GM10248 (cell line): ENCODE results near the gene TMEM121.

Experiments
- CTCF ChIA-PET: fragments of 300-600 bp; sonication (Branson Sonifier 250); formaldehyde crosslinking; extraction: SDS; loops from one replicate; lab custom pipeline; 2021; ENCODE audit warnings: antibody characterized with exemption; lab: Yijun Ruan, JAX
- POLR2A ChIA-PET: fragments of 350-650 bp; sonication (Branson Sonifier 250); formaldehyde crosslinking; extraction: SDS; loops from one replicate; lab custom pipeline; 2020; ENCODE audit warnings: antibody characterized with exemption; lab: Yijun Ruan, JAX
- DNase-seq: peaks from one replicate; pipeline ENCODE4 v3.0.0; 2012; ENCODE audit errors: extremely low spot score
- CTCF ChIP-seq: IDR thresholded peaks from 2 replicates; pipeline ENCODE4 v1.5.1; 2012; ENCODE audit warnings: mild to moderate bottlenecking, low read depth; ENCODE audit errors: extremely low read depth, missing control alignments, control extremely low read depth

Gene TMEM121

GRCh38 chr14:105531088-105531893 is 4.9 kb downstream of the TMEM121 start:
- DNase-seq: no peak
- no peak for TF ChIP-seq CTCF
- ChIA-PET POLR2A (no interaction called here), CTCF (interaction anchor here (0.8 to 9.4 kb wide), 8 partner anchors 19 to 886 kb away, joined by 3 to 58 read pairs (median 4); no protein-coding TSS in a partner anchor)

DNA sequence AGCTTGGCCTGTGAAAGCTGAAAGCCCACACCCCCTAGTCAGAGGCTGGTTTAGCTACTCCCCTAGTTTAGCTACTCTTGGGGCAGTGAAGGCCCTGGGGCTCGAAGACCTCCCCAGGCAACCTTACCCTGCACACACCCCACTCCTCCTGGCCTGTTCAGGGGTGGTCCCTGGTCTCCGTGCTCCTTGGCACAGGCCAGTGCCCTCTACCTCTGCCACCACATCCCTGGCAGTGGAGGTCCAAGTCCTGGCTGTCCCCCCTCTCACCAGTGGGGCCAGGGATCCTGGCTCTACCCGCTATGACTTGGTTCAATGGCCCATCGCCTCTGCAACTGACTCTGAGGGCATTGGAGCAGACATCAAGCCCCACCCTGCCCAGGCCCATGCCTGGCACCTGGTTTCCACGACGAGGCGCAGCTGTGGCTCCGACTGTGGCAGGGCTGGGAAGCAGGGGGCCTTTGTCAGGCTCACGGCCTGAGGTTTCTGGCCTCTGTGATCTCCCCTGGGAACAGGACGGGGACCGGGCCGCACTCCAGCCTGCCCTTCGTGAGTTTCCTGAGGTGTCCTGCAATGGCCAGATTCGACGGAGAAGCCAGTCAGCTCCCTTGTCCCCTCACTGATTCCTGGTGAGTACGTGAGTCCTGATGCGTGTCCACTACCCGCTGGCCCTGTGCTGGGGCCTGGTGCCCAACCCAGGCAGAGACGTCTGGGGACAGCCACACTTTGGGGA is 5.7 kb downstream of the TMEM121 start:
- ChIA-PET CTCF (interaction anchor here (0.7 to 9.4 kb wide), 18 partner anchors 8 to 904 kb away, joined by 3 to 58 read pairs (median 4); no protein-coding TSS in a partner anchor), POLR2A (no interaction called here)
- DNase-seq: peak; percentile 29
- TF ChIP-seq CTCF: no peak

GRCh38 chr14:105532735-105533141 is 6.4 kb downstream of the TMEM121 start:
- ChIA-PET POLR2A (no interaction called here), CTCF (interaction anchor here (0.7 to 9.4 kb wide), 22 partner anchors 9 to 903 kb away, joined by 3 to 58 read pairs (median 3); no protein-coding TSS in a partner anchor)
- peak; percentile 79 for DNase-seq
- peak; percentile 76 for TF ChIP-seq CTCF

GRCh38 chr14:105533391-105533790 is 7.0 kb downstream of the TMEM121 start:
- CTCF ChIA-PET: interaction anchor here (0.7 to 9.4 kb wide), 13 partner anchors 9 to 888 kb away, joined by 3 to 58 read pairs (median 5); no protein-coding TSS in a partner anchor

GRCh38 chr14:105533811-105534498 is 7.6 kb downstream of the TMEM121 start:
- ChIA-PET POLR2A (no interaction called here), CTCF (interaction anchor here (1.6 to 9.4 kb wide), 6 partner anchors 9 to 884 kb away, joined by 5 to 58 read pairs (median 8); no protein-coding TSS in a partner anchor)
- no peak for TF ChIP-seq CTCF
- no peak for DNase-seq

More at GRCh38 chr14:105533391-105533790, 7.0 kb downstream of the TMEM121 start:
- POLR2A ChIA-PET: no interaction called here
- DNase-seq: no peak
- TF ChIP-seq CTCF: no peak

DNA sequence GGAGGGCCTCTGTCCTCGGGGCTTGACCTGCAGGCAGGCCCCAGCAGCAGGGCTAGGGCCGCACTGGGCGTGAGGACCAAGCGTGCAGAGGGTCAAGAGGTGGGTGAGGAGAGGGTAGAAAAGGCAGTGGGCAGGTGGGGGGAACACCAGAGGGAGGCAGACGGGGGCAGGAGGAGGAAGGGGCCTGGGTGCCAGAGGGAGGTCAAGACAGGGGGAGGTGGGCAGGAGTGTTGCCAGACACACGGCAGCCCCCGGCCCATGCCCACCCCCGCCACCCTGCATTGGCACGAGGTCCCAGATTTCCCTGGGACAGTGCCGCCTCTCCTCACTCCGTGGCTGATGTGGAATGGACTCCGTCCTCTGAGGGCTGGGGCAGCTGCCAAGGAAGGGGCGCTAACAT is 8.2 kb downstream of the TMEM121 start:
- POLR2A ChIA-PET: no interaction called here
- CTCF ChIA-PET: interaction anchor here (9.4 kb wide), 1 partner anchor 883 kb away, joined by 58 read pairs; no protein-coding TSS in a partner anchor
- no peak for TF ChIP-seq CTCF

More for the DNA sequence above, 8.2 kb downstream of the TMEM121 start:
- no peak for DNase-seq
